Measurements from ENCODE around the gene PLEKHA5.
"Not testable (repeated sequence)": the region's sequence is repeated elsewhere in the genome, so short reads cannot be mapped to it uniquely, and the experiment has no call there.

The PLEKHA5 gene

GRCh38 chr12:19285793-19286448, 156.4 kb downstream of the PLEKHA5 start:
- no peak for DNase-seq

- DNase-seq: no peak
These were observed 157.8 kb downstream of the PLEKHA5 start for GRCh38 chr12:19287302-19287701.

GRCh38 chr12:19288161-19288560, 158.6 kb downstream of the PLEKHA5 start:
- no peak for DNase-seq

- peak; percentile 45 for DNase-seq
These were observed 159.2 kb downstream of the PLEKHA5 start for GRCh38 chr12:19288603-19289244.

GRCh38 chr12:19298836-19299605, 169.5 kb downstream of the PLEKHA5 start:
- DNase-seq: no peak

- DNase-seq: peak; percentile 36
These were observed 170.2 kb downstream of the PLEKHA5 start for GRCh38 chr12:19299765-19300164.

- DNase-seq: no peak
These were observed 171.7 kb downstream of the PLEKHA5 start for GRCh38 chr12:19301223-19301622.

GRCh38 chr12:19301688-19302087, 172.2 kb downstream of the PLEKHA5 start:
- no peak for DNase-seq

- DNase-seq: no peak
These were observed 172.6 kb downstream of the PLEKHA5 start for GRCh38 chr12:19302100-19302640.

- DNase-seq: no peak
These were observed 174.0 kb downstream of the PLEKHA5 start for GRCh38 chr12:19303496-19303895.

GRCh38 chr12:19304149-19304750, 174.7 kb downstream of the PLEKHA5 start:
- no peak for DNase-seq

GRCh38 chr12:19305621-19306020, 176.1 kb downstream of the PLEKHA5 start:
- DNase-seq: not testable (repeated sequence)

GRCh38 chr12:19306366-19306765, 176.8 kb downstream of the PLEKHA5 start:
- DNase-seq: no peak

GRCh38 chr12:19307451-19307850, 177.9 kb downstream of the PLEKHA5 start:
- DNase-seq: no peak

GRCh38 chr12:19311165-19311564, 181.6 kb downstream of the PLEKHA5 start:
- no peak for DNase-seq

GRCh38 chr12:19312637-19313036, 183.1 kb downstream of the PLEKHA5 start:
- no peak for DNase-seq

GRCh38 chr12:19316425-19316824, 186.9 kb downstream of the PLEKHA5 start:
- peak; percentile 45 for DNase-seq

GRCh38 chr12:19322376-19322775, 192.8 kb downstream of the PLEKHA5 start:
- no peak for DNase-seq

- DNase-seq: no peak
These were observed 194.3 kb downstream of the PLEKHA5 start for GRCh38 chr12:19323805-19324204.

- no peak for DNase-seq
These were observed 196.6 kb downstream of the PLEKHA5 start for GRCh38 chr12:19326102-19326501.

GRCh38 chr12:19332196-19332595, 202.7 kb downstream of the PLEKHA5 start:
- no peak for DNase-seq

GRCh38 chr12:19338405-19338804, 208.9 kb downstream of the PLEKHA5 start:
- DNase-seq: no peak

- DNase-seq: not testable (repeated sequence)
These were observed 221.3 kb downstream of the PLEKHA5 start for GRCh38 chr12:19350850-19351249.
